Ishikawa (cell line): Measurements from ENCODE around the gene CDC16.

Source experiments
- CEBPB ChIP-seq: IDR thresholded peaks from 2 replicates; pipeline ENCODE4 v1.6.1; 2012
- CREB1 ChIP-seq: IDR thresholded peaks from 2 replicates; pipeline ENCODE4 v1.6.1; 2012; ENCODE audit warnings: low read depth
- EGR1 ChIP-seq: IDR thresholded peaks from 2 replicates; pipeline ENCODE4 v1.6.1; 2012
- EP300 ChIP-seq: IDR thresholded peaks from 2 replicates; pipeline ENCODE4 v1.6.1; 2012; ENCODE audit warnings: borderline replicate concordance
- FOXM1 ChIP-seq: IDR thresholded peaks from 2 replicates; pipeline ENCODE4 v1.6.1; 2012; ENCODE audit warnings: low read depth, borderline replicate concordance
- MAX ChIP-seq: IDR thresholded peaks from 2 replicates; pipeline ENCODE4 v1.6.1; 2012
- NFIC ChIP-seq: IDR thresholded peaks from 2 replicates; pipeline ENCODE4 v1.6.1; 2012
- RAD21 ChIP-seq: IDR thresholded peaks from 2 replicates; pipeline ENCODE4 v1.6.1; 2012; ENCODE audit warnings: low read depth
- REST ChIP-seq: IDR thresholded peaks from 2 replicates; pipeline ENCODE4 v1.6.1; 2012; ENCODE audit warnings: low read depth, mild to moderate bottlenecking
- TAF1 ChIP-seq: IDR thresholded peaks from 2 replicates; pipeline ENCODE4 v1.6.1; 2012; ENCODE audit warnings: low read depth, mild to moderate bottlenecking
- TCF12 ChIP-seq: IDR thresholded peaks from 2 replicates; pipeline ENCODE4 v1.6.1; 2012; ENCODE audit warnings: low read depth
- TEAD4 ChIP-seq: IDR thresholded peaks from 2 replicates; pipeline ENCODE4 v1.6.1; 2012
- USF1 ChIP-seq: IDR thresholded peaks from 2 replicates; pipeline ENCODE4 v1.6.1; 2012
- YY1 ChIP-seq: IDR thresholded peaks from 2 replicates; pipeline ENCODE4 v1.6.1; 2012; ENCODE audit warnings: low read depth
- ZBTB7A ChIP-seq: IDR thresholded peaks from 2 replicates; pipeline ENCODE4 v1.6.1; 2012; ENCODE audit warnings: low read depth

CDC16 gene

GRCh38 chr13:114272977-114273376 is 38.3 kb downstream of the CDC16 start:
- no peak for TF ChIP-seq CREB1
- TF ChIP-seq REST, result no peak
- no peak for TF ChIP-seq FOXM1
- TF ChIP-seq USF1, result no peak
- no peak for TF ChIP-seq EGR1
- TF ChIP-seq NFIC, result no peak
- no peak for TF ChIP-seq MAX
- TF ChIP-seq RAD21, result no peak
- no peak for TF ChIP-seq TAF1
- TF ChIP-seq TCF12, result no peak
- no peak for TF ChIP-seq ZBTB7A
- no peak for TF ChIP-seq EP300
- TF ChIP-seq TEAD4, result no peak
- TF ChIP-seq YY1, result no peak
- TF ChIP-seq CEBPB, result no peak

- TF ChIP-seq CREB1 (no peak), TEAD4 (no peak), FOXM1 (no peak), USF1 (no peak), NFIC (no peak), TCF12 (no peak), EGR1 (no peak), TAF1 (no peak), RAD21 (no peak), REST (no peak), YY1 (no peak), MAX (no peak)
Observed at GRCh38 chr13:114275304-114275703, 40.6 kb downstream of the CDC16 start.

- TF ChIP-seq CREB1 (no peak), USF1 (no peak), ZBTB7A (no peak), FOXM1 (no peak), NFIC (no peak), EP300 (no peak)
Observed at GRCh38 chr13:114279146-114279545, 44.4 kb downstream of the CDC16 start.

GRCh38 chr13:114279758-114280355 is 45.2 kb downstream of the CDC16 start:
- no peak for TF ChIP-seq CREB1
- no peak for TF ChIP-seq NFIC
- TF ChIP-seq EGR1, result no peak
- no peak for TF ChIP-seq TEAD4
- no peak for TF ChIP-seq RAD21
- no peak for TF ChIP-seq TCF12
- TF ChIP-seq REST, result no peak
- TF ChIP-seq CEBPB, result no peak
- no peak for TF ChIP-seq MAX
- TF ChIP-seq EP300, result no peak
- TF ChIP-seq ZBTB7A, result no peak
- TF ChIP-seq TAF1, result no peak
- TF ChIP-seq FOXM1, result no peak
- no peak for TF ChIP-seq USF1
- TF ChIP-seq YY1, result no peak
